Loucy (cell line): ENCODE results near the gene PARM1.

Source experiments
- H2AFZ ChIP-seq: fragments of 200-600 bp; sonication (generic); 2 replicates; pipeline ENCODE4 v1.6.0; 2016; ENCODE audit warnings: antibody characterized with exemption, mild to moderate bottlenecking, low read length, moderate library complexity
- H3F3A ChIP-seq: fragments of 200-600 bp; 2 replicates; pipeline ENCODE4 v1.6.0; 2016; ENCODE audit warnings: antibody characterized with exemption, low read depth, mild to moderate bottlenecking
- H3K27me3 ChIP-seq: fragments of 200-600 bp; sonication (generic); 2 replicates; pipeline ENCODE4 v1.6.1; 2014; ENCODE audit warnings: low read length, mild to moderate bottlenecking; ENCODE audit not compliant: insufficient read depth, poor library complexity, severe bottlenecking
- H3K36me3 ChIP-seq: fragments of 200-600 bp; sonication (generic); 2 replicates; pipeline ENCODE4 v1.6.1; 2016; ENCODE audit warnings: low read length; ENCODE audit not compliant: insufficient read depth
- H3K4me1 ChIP-seq: fragments of 200-600 bp; sonication (generic); 2 replicates; pipeline ENCODE4 v1.5.1; 2014; ENCODE audit warnings: low read length, mild to moderate bottlenecking; ENCODE audit not compliant: insufficient read depth, poor library complexity, severe bottlenecking
- H3K4me2 ChIP-seq: fragments of 200-600 bp; sonication (generic); 2 replicates; pipeline ENCODE4 v1.6.0; 2014; ENCODE audit warnings: antibody characterized with exemption, low read length, low read depth, mild to moderate bottlenecking; ENCODE audit not compliant: poor library complexity, severe bottlenecking
- H3K4me3 ChIP-seq: fragments of 200-600 bp; sonication (generic); 2 replicates; pipeline ENCODE4 v1.5.1; 2014; ENCODE audit warnings: low read length, mild to moderate bottlenecking, mixed read lengths; ENCODE audit not compliant: poor library complexity, severe bottlenecking
- H3K79me2 ChIP-seq: fragments of 200-600 bp; sonication (generic); 2 replicates; pipeline ENCODE4 v1.6.1; 2014; ENCODE audit warnings: low read length; ENCODE audit not compliant: insufficient read depth
- H3K9ac ChIP-seq: fragments of 200-600 bp; sonication (generic); 2 replicates; pipeline ENCODE4 v1.6.0; 2014; ENCODE audit warnings: mild to moderate bottlenecking, low read depth, low read length, moderate library complexity; ENCODE audit not compliant: poor library complexity, severe bottlenecking
- H3K9me2 ChIP-seq: fragments of 200-600 bp; sonication (generic); replicated peaks from 2 replicates; pipeline ENCODE4 v1.6.1; 2016; ENCODE audit warnings: low read depth, low read length, mixed read lengths
- H3K9me3 ChIP-seq: fragments of 200-600 bp; sonication (generic); 2 replicates; pipeline ENCODE4 v1.6.1; 2014; ENCODE audit warnings: mild to moderate bottlenecking, antibody characterized with exemption, low read length, low read depth; ENCODE audit not compliant: insufficient read depth
- H4K20me1 ChIP-seq: fragments of 200-600 bp; sonication (generic); 2 replicates; pipeline ENCODE4 v1.6.0; 2014; ENCODE audit warnings: antibody characterized with exemption, low read length, mild to moderate bottlenecking; ENCODE audit not compliant: insufficient read depth, poor library complexity, severe bottlenecking
- EZH2phosphoT487 ChIP-seq: fragments of 200-600 bp; IDR thresholded peaks from 2 replicates; pipeline ENCODE4 v1.6.1; 2018; ENCODE audit warnings: antibody characterized with exemption, mild to moderate bottlenecking, moderate library complexity, borderline replicate concordance
- TF ChIP-seq, protein P1 (sequence below): fragments of 200-600 bp; sonication (generic); conservative IDR thresholded peaks from 2 replicates; pipeline ENCODE4 v1.5.1; 2014; ENCODE audit warnings: mild to moderate bottlenecking, antibody characterized with exemption, low read length

PARM1 gene

DNA sequence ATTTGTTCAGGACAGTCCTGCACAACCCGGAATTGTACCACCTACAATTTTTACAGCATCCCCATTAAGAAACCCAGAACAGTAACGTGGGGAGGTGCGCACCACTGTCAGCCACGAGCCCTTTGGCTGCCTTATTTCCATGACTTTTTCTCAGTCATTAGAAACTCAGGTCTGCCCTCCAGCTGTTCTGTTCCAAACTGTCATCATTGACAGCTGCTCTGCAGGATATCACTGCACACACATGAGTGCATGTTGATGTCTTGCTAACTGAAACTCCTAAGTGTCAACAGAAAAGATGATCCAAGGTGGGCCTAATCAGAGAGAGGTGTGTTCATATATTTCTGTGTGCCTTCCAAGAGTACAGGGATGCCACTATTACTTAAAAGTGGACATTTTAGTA lies 123.4 kb downstream of the PARM1 start:
- H3K79me2 ChIP-seq = no peaks in the 10 kb centered on the region
- H3K36me3 ChIP-seq = no peaks in the 10 kb centered on the region
- no peaks in the 10 kb centered on the region for H3K27me3 ChIP-seq
- no peak overlapping the region for H2AFZ ChIP-seq
- H3K4me2 ChIP-seq = no peak overlapping the region
- H3K9ac ChIP-seq = no peak overlapping the region
- H3K4me3 ChIP-seq = no peak overlapping the region
- H3K9me3 ChIP-seq = no peaks in the 10 kb centered on the region
- H3K4me1 ChIP-seq = no peaks in the 10 kb centered on the region
- H3K9me2 ChIP-seq = no peaks in the 10 kb centered on the region
- no peaks in the 10 kb centered on the region for H3F3A ChIP-seq
- TF ChIP-seq, protein P1, sequence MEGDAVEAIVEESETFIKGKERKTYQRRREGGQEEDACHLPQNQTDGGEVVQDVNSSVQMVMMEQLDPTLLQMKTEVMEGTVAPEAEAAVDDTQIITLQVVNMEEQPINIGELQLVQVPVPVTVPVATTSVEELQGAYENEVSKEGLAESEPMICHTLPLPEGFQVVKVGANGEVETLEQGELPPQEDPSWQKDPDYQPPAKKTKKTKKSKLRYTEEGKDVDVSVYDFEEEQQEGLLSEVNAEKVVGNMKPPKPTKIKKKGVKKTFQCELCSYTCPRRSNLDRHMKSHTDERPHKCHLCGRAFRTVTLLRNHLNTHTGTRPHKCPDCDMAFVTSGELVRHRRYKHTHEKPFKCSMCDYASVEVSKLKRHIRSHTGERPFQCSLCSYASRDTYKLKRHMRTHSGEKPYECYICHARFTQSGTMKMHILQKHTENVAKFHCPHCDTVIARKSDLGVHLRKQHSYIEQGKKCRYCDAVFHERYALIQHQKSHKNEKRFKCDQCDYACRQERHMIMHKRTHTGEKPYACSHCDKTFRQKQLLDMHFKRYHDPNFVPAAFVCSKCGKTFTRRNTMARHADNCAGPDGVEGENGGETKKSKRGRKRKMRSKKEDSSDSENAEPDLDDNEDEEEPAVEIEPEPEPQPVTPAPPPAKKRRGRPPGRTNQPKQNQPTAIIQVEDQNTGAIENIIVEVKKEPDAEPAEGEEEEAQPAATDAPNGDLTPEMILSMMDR = no peak
- no peak for TF ChIP-seq EZH2phosphoT487
- H4K20me1 ChIP-seq = no peaks in the 10 kb centered on the region

DNA sequence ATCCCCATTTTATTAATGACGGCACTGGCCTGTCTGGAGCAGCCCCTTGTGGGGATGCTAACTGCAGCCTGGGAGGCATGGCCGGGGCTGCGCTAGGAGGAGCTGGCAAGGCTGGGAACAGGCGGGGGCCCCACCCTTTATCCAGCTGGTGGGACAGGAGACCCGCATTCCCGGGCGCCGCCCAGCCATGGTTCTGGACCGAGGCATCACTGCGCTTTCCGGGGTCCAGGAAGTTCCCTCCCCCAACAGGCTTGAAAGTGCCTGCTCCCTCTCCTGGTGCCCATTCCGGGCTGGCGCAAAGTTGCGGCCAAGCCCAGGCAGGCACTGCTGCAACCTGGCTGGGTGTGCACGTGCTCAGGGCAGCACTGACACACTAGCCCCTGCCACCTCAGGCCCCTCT lies 124.5 kb downstream of the PARM1 start:
- Histone ChIP-seq H3K36me3 (no peaks in the 10 kb centered on the region), H3K4me2 (no peak overlapping the region), H3F3A (no peaks in the 10 kb centered on the region), H3K9me3 (no peaks in the 10 kb centered on the region), H3K4me3 (no peak overlapping the region), H3K79me2 (no peaks in the 10 kb centered on the region), H3K9ac (no peak overlapping the region), H4K20me1 (no peaks in the 10 kb centered on the region), H3K27me3 (no peaks in the 10 kb centered on the region), H3K4me1 (no peaks in the 10 kb centered on the region), H3K9me2 (no peaks in the 10 kb centered on the region), H2AFZ (no peak overlapping the region)
- TF ChIP-seq EZH2phosphoT487 = no peak
- TF ChIP-seq, protein P1 = no peak

DNA sequence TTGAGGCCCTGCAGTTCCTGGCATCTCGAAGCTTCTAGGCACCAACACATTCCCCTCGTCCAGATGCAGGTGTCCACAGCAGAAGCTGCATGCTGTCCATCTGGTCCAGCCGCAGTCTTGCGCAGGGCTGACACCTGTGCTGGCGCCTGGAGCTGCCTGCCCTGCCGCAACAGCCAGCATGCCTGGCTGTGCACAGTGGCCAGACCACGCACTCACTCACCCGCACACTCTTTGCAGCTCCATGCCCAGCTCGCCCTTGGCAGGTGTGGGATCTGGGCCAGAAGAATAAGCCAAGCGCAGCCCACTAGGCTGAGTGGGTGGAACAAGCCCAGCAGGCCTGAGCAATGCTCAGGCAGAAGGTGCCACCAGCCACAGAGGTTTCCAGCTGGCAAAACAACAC lies 125.6 kb downstream of the PARM1 start:
- H3K27me3 ChIP-seq = no peaks in the 10 kb centered on the region
- H3K4me2 ChIP-seq = no peak overlapping the region
- no peak for TF ChIP-seq EZH2phosphoT487
- TF ChIP-seq, protein P1 = no peak
- no peak overlapping the region for H3K4me3 ChIP-seq
- H3K36me3 ChIP-seq = no peaks in the 10 kb centered on the region
- no peaks in the 10 kb centered on the region for H3F3A ChIP-seq
- no peak overlapping the region for H2AFZ ChIP-seq
- H3K9ac ChIP-seq = no peak overlapping the region
- no peaks in the 10 kb centered on the region for H4K20me1 ChIP-seq
- no peaks in the 10 kb centered on the region for H3K4me1 ChIP-seq
- H3K9me3 ChIP-seq = no peaks in the 10 kb centered on the region
- H3K79me2 ChIP-seq = no peaks in the 10 kb centered on the region
- H3K9me2 ChIP-seq = no peaks in the 10 kb centered on the region
